WI38 (cell line): ENCODE results near the gene MBOAT1.

Experiments
- H3K4me3 ChIP-seq: 2 replicates; pipeline ENCODE4 v1.5.1; 2011; ENCODE audit warnings: low read depth, mild to moderate bottlenecking, control low read depth, low read length
- CTCF ChIP-seq: IDR thresholded peaks from 2 replicates; pipeline ENCODE4 v1.5.1; 2012; ENCODE audit warnings: low read depth, mild to moderate bottlenecking, control low read depth, low read length

Gene MBOAT1

GRCh38 chr6:20220359-20220758 lies 8.1 kb upstream of the MBOAT1 start:
- H3K4me3 ChIP-seq, result no peak overlapping the region
- TF ChIP-seq CTCF, result no peak

GRCh38 chr6:20217891-20218290 lies 5.6 kb upstream of the MBOAT1 start:
- no peak for TF ChIP-seq CTCF
- no peak overlapping the region for H3K4me3 ChIP-seq

GRCh38 chr6:20217324-20217855 lies 5.1 kb upstream of the MBOAT1 start:
- no peak for TF ChIP-seq CTCF
- H3K4me3 ChIP-seq, result no peak overlapping the region

- no peak for TF ChIP-seq CTCF
These were observed 3.0 kb upstream of the MBOAT1 start for GRCh38 chr6:20215310-20215709.

GRCh38 chr6:20213271-20213798 lies 1.1 kb upstream of the MBOAT1 start:
- H3K4me3 ChIP-seq, result peak overlapping the region; percentile 83
- TF ChIP-seq CTCF, result no peak

More at GRCh38 chr6:20215310-20215709, 3.0 kb upstream of the MBOAT1 start:
- H3K4me3 ChIP-seq, result no peak overlapping the region

- H3K4me3 ChIP-seq, result peak overlapping the region; percentile 83
- TF ChIP-seq CTCF, result no peak
These were observed 303 bp downstream of the MBOAT1 start for GRCh38 chr6:20211941-20212391.

GRCh38 chr6:20211037-20211940 lies 980 bp downstream of the MBOAT1 start:
- TF ChIP-seq CTCF, result no peak
- peak overlapping the region; percentile 83 for H3K4me3 ChIP-seq
